HG03108 (cell line): ENCODE data around the gene P2RY12.
"Not testable (repeated sequence)": the region's sequence is repeated elsewhere in the genome, so short reads cannot be mapped to it uniquely, and the experiment has no call there.

Source experiments
- ATAC-seq: cut with Tn5 transposase; IDR thresholded peaks from one replicate; pipeline ENCODE4 v1.9.1; 2021; ENCODE audit warnings: moderate library complexity; ENCODE audit not compliant: unreplicated experiment

P2RY12 gene

GRCh38 chr3:151393941-151394340, 9.4 kb upstream of the P2RY12 start:
- ATAC-seq = no peak

- ATAC-seq = no peak
Observed at GRCh38 chr3:151393146-151393830, 8.7 kb upstream of the P2RY12 start.

- ATAC-seq = not testable (repeated sequence)
Observed at GRCh38 chr3:151392191-151392590, 7.6 kb upstream of the P2RY12 start.

GRCh38 chr3:151391720-151392119, 7.2 kb upstream of the P2RY12 start:
- ATAC-seq = no peak

- ATAC-seq = no peak
Observed at GRCh38 chr3:151387842-151388241, 3.3 kb upstream of the P2RY12 start.

GRCh38 chr3:151387432-151387831, 2.9 kb upstream of the P2RY12 start:
- no peak for ATAC-seq

GRCh38 chr3:151386056-151386455, 1.5 kb upstream of the P2RY12 start:
- ATAC-seq = no peak

GRCh38 chr3:151383956-151384355, 597 bp downstream of the P2RY12 start:
- peak; percentile 41 for ATAC-seq

- ATAC-seq = no peak
Observed at GRCh38 chr3:151383111-151383510, 1.4 kb downstream of the P2RY12 start.

- ATAC-seq = no peak
Observed at GRCh38 chr3:151382671-151383070, 1.9 kb downstream of the P2RY12 start.

- ATAC-seq = no peak
Observed at GRCh38 chr3:151379083-151379734, 5.3 kb downstream of the P2RY12 start.

- no peak for ATAC-seq
Observed at GRCh38 chr3:151377768-151378385, 6.7 kb downstream of the P2RY12 start.

- no peak for ATAC-seq
Observed at GRCh38 chr3:151372063-151372820, 12.3 kb downstream of the P2RY12 start.

GRCh38 chr3:151371526-151371925, 13.0 kb downstream of the P2RY12 start:
- ATAC-seq = no peak

GRCh38 chr3:151367448-151367847, 17.1 kb downstream of the P2RY12 start:
- no peak for ATAC-seq

GRCh38 chr3:151366993-151367392, 17.6 kb downstream of the P2RY12 start:
- ATAC-seq = no peak

- ATAC-seq = no peak
Observed at GRCh38 chr3:151362751-151363174, 21.8 kb downstream of the P2RY12 start.

GRCh38 chr3:151357463-151357850, 27.1 kb downstream of the P2RY12 start:
- no peak for ATAC-seq

GRCh38 chr3:151356794-151357462, 27.6 kb downstream of the P2RY12 start:
- ATAC-seq = no peak

- no peak for ATAC-seq
Observed at GRCh38 chr3:151351648-151352047, 32.9 kb downstream of the P2RY12 start.

GRCh38 chr3:151351219-151351618, 33.3 kb downstream of the P2RY12 start:
- ATAC-seq = peak; percentile 77
